Tongue (tissue), 2 donors: ENCODE results near the gene ANKS1B. TPM values are rescaled to one million over a fixed set of nuclear protein-coding genes. Genes with fewer than 3 reads are reported as not detected.
A peak's percentile ranks its signal among the peaks of the same experiment; 100 is the strongest.
"Not testable (repeated sequence)": the region's sequence is repeated elsewhere in the genome, so short reads cannot be mapped to it uniquely, and the experiment has no call there.

Experiments
- DNase-seq: peaks from one replicate; pipeline ENCODE4 v3.0.0-alpha.2; 2015
- total RNA-seq: library from RNA; depleted of rRNA; stranded (reverse); fragments of >200 nt; gene quantifications from one replicate; pipeline ENCODE4 v1.2.3, GENCODE V29; 2014

Gene ANKS1B
- total RNA-seq, 1 donor from 2014 or later = 16.5 TPM

- peak; percentile 2 for DNase-seq
These were observed 612.3 kb downstream of the ANKS1B start for GRCh38 chr12:99372257-99372920.

- no peak for DNase-seq
These were observed 614.2 kb downstream of the ANKS1B start for GRCh38 chr12:99370421-99371138.

- DNase-seq = no peak
These were observed 617.6 kb downstream of the ANKS1B start for GRCh38 chr12:99367181-99367580.

- no peak for DNase-seq
These were observed 632.5 kb downstream of the ANKS1B start for GRCh38 chr12:99352269-99352668.

GRCh38 chr12:99343960-99344359, 640.8 kb downstream of the ANKS1B start:
- DNase-seq = no peak

GRCh38 chr12:99339663-99340062, 645.1 kb downstream of the ANKS1B start:
- no peak for DNase-seq

GRCh38 chr12:99334285-99335056, 650.3 kb downstream of the ANKS1B start:
- DNase-seq = peak; percentile 11

- DNase-seq = no peak
These were observed 651.7 kb downstream of the ANKS1B start for GRCh38 chr12:99332936-99333591.

GRCh38 chr12:99330216-99330615, 654.5 kb downstream of the ANKS1B start:
- peak; percentile 2 for DNase-seq

- not testable (repeated sequence) for DNase-seq
These were observed 663.5 kb downstream of the ANKS1B start for GRCh38 chr12:99321210-99321609.

- DNase-seq = no peak
These were observed 673.4 kb downstream of the ANKS1B start for GRCh38 chr12:99311373-99311772.

- DNase-seq = no peak
These were observed 674.9 kb downstream of the ANKS1B start for GRCh38 chr12:99309812-99310211.

GRCh38 chr12:99302874-99303273, 681.9 kb downstream of the ANKS1B start:
- no peak for DNase-seq

GRCh38 chr12:99287136-99287535, 697.6 kb downstream of the ANKS1B start:
- no peak for DNase-seq

GRCh38 chr12:99284161-99284560, 700.6 kb downstream of the ANKS1B start:
- DNase-seq = no peak

- no peak for DNase-seq
These were observed 702.1 kb downstream of the ANKS1B start for GRCh38 chr12:99282624-99283023.

- DNase-seq = no peak
These were observed 702.6 kb downstream of the ANKS1B start for GRCh38 chr12:99282086-99282485.

GRCh38 chr12:99281277-99281676, 703.5 kb downstream of the ANKS1B start:
- DNase-seq = no peak

GRCh38 chr12:99278899-99279298, 705.8 kb downstream of the ANKS1B start:
- no peak for DNase-seq

GRCh38 chr12:99277591-99278379, 707.0 kb downstream of the ANKS1B start:
- DNase-seq = no peak

- DNase-seq = no peak
These were observed 713.7 kb downstream of the ANKS1B start for GRCh38 chr12:99271071-99271470.

- DNase-seq = no peak
These were observed 717.7 kb downstream of the ANKS1B start for GRCh38 chr12:99267038-99267437.
